PFSK-1 (cell line): ENCODE data around the gene MARK4.

ENCODE experiments used
- POLR2AphosphoS5 ChIP-seq: IDR thresholded peaks from 2 replicates; pipeline ENCODE4 v1.6.1; 2012; ENCODE audit warnings: low read depth, mild to moderate bottlenecking, control low read depth, low read length, moderate library complexity
- TAF1 ChIP-seq: IDR thresholded peaks from 2 replicates; pipeline ENCODE4 v1.6.1; 2012; ENCODE audit warnings: low read length, control low read depth, borderline replicate concordance; ENCODE audit not compliant: insufficient read depth

DNA sequence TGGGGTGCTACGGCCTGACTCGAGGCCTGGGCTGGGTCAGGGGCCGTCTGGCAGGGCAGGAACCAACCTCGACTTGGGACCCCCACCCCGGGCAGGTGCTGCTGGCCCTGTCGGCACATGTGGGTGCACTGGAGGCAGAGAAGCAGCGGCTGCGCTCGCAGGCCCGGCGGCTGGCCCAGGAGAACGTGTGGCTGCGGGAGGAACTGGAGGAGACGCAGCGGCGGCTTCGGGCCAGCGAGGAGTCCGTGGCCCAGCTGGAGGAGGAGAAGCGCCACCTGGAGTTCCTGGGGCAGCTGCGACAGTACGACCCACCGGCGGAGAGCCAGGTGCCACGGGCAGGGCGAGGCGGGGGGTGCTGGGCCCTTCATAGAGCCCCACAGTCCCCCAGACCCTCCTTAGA lies 95.4 kb downstream of the MARK4 start:
- TF ChIP-seq TAF1 (no peak), POLR2AphosphoS5 (no peak)
